ENCODE measurements around the gene RNASE1.
"Not testable (repeated sequence)": the region's sequence is repeated elsewhere in the genome, so short reads cannot be mapped to it uniquely, and the experiment has no call there.

RNASE1 gene

DNA sequence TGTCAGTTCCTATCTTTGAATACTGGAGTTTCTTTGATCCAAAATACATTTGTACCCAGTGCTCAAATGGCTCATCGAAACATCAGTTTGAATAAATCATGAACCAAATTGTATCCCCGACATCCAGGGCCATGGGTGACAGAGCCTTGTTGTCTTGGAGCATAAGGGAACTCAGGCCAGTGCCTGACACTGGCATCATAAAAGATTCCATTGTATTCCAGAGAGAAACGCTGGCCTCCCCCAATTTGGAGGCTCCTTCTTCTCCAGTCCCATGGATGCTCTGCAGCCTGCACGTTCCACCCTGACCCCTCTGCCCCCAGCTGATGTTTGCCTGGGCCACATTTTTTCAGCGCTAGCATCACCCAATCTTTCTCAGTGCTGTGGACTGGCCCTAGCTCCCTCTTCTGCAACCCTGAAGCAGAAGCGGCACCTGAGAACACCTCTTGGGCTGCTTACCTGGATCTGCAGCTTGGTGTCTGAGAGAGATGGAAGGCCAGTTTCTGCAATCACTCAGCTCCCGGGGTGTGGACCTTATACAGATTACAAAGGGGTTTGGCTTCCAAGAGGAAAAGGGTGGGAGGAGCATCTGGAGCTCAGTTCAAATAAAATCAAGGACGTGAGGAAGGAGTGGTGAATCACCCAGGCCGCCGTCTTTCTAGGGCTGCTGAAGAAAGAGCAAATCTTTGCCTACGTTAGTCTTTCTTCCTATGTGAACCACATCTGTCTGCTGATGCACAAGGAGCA lies at the start of gene RNASE1:
Gene RNASE1, minus strand, starts transcription at position 504 of the 744 bp plus-strand sequence. CDS start 776 bp downstream, outside the sequence.
- no peak for DNase-seq

DNA sequence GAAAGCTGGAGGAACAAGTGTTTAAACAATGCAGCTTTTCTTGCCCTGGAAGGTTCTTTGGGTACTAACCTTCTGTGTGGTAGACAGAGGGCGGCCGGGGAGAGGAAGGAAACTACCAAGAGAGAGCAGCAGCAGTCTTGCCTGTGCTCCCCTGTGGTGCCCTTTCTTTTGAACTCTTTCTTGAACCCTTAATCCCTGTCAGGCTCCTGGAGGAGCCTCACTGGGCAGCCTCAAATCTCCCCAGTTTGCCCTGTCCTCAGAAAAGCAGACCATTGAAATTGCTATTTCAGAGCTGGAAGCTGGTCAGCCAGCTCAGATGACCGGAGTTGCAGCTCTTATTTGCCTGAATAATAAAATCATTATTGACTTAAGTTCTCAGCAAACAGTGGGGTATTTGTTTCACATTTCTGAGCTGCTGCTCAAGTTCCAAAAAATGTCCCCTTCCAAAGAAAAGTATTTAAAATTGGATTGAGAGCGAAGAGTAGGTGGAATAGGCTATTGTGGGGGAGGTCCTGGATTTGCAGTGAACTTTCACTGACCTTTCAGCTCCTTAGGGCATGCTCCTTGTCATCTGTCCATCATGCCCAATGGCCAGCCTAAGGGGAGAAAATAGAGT lies 46.4 kb upstream of the RNASE1 start:
- DNase-seq = no peak

DNA sequence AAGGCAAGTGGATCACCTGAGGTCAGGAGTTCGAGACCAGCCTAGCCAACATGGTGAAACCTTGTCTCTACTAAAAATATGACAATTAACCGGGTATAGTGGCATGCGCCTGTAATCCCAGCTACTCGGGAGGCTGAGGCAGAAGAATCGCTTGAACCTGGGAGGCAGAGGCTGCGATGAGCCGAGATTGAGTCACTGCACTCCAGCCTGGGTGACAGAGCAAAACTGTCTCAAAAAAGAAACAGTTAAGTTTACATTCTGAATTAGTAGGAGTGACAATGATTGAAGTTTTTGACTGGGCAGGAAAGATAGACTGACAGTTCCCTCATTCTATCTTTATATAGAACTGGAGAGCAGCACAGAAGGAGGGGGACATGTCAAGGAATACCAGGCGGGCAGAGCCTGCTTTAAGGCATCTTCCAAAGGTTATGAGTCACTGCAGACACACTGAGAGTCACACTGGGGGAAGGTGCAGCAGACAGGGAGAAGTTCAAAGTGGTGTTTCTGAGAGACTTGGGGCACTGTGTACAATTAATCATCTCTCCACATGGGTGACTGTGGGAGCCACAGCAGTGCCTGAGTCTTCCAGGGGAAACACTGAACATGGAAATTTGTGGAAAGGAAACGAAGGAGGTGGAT lies 45.8 kb upstream of the RNASE1 start:
- no peak for DNase-seq

DNA sequence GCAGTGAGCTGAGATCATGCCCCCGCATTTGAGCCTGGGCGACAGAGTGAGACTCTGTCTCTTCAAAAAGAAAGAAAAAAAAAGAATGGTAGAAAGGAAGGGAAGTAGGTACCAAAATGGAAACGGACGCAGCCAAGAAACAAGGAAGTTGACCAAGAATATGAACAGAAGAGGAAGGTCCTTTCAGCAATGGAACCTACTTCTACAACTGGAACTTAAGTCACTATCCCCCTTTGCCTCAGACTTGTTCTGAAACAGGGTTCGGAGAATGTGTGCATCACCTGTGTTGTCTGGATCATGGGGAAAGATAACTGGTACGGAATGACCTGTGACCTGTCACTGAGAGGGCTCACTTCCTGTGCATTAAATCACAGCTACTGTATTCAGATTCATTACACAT lies 43.9 kb upstream of the RNASE1 start:
- no peak for DNase-seq

DNA sequence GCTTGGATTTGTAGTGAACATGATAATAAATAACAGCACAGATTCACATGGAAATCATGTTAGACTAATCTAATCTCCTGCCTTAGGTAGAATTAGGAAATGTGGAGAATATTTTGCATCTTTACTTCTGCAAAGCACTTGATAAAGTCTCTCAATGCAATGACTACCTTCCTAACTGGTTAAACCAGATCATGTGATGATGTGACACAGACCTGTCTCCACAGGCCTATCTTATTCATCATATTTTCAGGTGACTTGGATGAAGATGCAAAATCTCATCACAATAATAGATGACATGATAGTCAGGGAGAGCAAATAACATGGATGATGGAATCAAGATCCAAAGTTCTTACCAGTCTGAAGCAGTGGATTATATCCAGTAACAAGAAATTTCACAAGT lies 38.5 kb upstream of the RNASE1 start:
- no peak for DNase-seq

DNA sequence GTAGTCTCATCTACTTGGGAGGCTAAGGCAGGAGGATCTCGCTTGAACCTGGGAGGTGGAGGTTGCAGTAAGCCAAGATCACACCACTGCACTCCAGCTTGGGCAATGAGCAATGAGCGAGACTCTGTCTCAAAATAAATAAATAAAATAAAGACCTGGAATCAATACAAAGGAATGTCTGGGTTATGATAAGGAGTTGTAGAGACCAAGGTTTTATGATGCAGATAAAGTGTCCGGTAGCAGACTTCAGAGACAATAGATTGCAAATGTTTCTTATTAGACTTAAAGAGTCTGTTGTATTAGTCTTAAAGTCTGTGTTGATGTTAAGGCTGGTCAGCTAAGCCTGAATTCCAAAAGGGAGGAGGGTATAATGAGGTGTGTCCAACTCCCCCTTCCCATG lies 35.2 kb upstream of the RNASE1 start:
- no peak for DNase-seq

DNA sequence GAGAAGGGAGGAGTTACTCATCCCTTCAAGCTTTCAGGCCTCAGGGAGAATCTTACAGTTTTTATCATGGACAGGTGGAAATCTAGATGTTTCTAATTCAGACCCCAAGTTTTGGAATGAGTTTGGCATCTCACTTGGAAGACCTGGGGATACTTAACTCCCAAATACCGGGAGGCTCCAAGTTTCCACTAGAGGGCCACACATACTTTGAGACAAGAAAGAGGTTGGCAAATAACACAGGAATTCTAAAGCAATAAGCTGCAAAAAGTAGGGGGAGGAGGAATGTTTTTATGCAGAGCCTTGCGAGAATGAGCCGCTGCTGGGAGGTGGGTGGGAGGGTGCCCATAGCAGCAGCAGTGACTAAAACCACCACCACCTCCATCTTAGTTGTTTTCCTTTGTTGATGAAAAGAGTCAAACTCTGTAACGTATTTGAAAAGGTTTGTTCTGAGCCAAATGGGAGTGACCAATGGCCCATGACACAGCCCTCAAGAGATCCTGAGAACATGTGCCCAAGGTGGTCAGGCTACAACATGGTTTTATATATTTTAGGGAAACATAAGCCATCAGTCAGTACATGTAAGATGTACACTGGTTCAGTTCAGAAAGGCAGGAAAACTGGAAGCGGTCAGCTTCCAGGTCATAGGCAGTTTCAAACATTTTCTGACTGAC lies 34.2 kb upstream of the RNASE1 start:
- DNase-seq = no peak

DNA sequence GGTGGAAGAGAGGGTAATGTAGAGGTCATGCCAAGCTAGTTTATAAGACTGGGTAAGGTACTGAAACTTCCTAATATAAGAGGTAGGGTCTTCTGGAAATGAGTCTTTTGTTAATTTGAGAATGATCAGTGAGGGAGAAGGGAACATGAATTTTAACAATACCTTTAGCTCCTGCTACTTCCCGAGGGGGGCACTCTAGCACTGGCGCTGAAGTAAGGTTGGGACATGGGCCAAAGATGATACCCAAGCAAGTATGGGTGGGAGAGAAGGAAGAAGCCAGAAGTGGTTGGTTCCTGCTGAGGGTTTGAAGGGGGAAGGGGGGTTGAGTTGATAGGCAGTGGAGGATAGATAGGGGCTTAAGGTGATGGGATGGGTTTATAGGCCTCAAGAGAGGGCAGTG lies 32.3 kb upstream of the RNASE1 start:
- no peak for DNase-seq

DNA sequence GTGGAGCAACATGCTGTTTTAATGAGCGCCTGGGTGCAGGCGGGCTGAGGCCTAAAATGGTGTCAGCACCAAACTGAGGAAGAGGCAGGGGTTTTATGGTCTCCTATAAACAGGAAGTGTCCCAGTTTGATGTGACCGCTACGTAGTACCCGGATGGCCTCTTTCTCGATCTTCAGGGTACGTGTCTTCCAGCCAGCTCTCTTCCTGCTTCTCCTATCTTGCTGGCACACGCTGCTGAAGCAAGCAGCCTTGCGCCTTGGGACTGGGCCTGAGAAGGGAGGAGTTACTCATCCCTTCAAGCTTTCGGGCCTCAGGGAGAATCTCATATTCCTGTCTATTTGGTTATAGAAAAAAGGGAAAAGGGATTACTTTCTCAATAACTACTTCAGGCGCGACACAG lies 28.2 kb upstream of the RNASE1 start:
- no peak for DNase-seq

DNA sequence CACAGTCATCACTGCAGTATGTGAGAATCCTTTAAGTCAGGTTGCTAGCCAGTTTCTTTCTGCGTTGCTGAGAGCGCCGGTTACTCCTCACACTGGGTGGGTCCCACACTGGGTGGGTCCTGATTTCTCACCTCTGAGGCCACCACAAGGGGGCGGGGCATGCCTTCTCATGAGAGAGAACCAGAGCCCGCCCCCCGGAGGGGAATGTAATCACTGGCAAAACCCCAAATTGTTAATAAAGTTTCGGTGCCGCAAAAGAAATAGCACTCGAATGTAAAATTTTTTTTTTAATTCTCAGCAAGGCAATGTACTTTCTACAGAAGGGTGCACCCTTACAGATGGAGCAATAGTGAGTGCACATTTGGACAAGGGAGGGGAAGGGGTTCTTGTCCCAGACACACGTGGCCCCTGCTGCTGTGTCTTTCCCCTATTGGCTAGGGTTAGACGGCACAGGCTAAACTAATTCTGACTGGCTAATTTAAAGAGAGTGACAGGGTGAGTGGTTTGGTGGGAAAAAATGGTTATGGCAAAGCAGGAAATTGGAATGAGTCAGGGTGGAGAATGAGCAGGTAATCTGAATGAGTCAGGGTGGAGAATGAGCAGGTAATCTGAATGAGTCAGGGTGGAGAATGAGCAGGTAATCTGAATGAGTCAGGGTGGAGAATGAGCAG lies 25.5 kb upstream of the RNASE1 start:
- not testable (repeated sequence) for DNase-seq

DNA sequence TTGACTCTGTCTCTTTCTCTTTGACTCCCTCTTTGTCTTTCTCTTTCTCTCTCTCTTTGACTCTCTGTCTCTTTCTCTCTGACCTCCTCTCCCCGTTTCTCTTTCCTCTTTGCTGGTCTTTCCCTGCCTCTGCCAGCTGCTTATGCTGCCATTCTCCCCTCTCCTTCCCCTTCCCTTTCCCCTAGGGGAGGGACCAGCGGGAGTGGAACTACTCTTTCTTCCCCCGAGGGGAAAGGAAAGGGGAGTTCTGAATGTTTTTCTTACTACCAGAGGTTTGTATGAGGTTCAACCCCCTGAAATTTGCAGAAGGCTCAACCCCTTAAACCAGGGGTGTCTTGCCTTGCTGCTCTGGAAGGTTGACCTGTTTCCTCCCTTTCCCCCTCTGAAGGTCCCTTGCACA lies 24.7 kb upstream of the RNASE1 start:
- DNase-seq = no peak

DNA sequence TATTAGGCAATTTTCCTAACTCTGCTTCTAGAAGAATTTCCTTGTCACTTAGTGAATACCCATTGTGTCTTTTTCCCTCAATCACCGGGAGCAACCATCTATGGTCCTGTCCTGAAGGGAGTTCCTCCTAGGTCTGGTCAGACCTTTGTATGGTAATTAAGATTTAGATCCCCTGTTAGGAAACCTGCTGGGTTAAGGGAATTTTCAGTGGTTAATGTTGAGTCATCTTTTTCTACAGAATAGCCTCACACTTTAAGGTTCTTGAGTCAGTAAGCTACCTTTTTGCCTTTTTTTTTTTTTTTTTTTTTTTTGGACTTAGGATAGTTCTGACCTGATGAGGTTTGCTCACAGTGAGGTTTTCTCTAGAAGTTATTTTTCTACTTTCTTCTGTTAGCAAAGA lies 24.0 kb upstream of the RNASE1 start:
- DNase-seq = not testable (repeated sequence)

DNA sequence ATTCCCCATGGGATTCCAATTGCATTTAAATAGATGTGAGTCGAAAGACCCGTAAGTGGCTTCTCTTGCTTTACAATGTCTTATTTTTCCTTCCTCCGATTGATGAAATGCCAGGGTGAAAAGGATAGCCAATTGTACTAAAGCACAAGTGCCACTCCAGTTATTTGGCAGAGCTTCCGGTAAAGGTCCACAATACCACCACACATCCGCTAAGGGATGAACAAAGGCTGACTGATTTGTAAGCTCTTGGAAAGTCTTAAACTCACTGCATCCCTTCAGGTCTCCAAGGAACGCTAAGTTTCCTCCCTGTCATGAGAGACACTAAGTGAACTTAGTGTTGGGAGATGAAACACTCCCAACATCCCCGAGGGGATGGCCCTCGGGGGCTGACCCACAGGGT lies 21.2 kb upstream of the RNASE1 start:
- DNase-seq = no peak

DNA sequence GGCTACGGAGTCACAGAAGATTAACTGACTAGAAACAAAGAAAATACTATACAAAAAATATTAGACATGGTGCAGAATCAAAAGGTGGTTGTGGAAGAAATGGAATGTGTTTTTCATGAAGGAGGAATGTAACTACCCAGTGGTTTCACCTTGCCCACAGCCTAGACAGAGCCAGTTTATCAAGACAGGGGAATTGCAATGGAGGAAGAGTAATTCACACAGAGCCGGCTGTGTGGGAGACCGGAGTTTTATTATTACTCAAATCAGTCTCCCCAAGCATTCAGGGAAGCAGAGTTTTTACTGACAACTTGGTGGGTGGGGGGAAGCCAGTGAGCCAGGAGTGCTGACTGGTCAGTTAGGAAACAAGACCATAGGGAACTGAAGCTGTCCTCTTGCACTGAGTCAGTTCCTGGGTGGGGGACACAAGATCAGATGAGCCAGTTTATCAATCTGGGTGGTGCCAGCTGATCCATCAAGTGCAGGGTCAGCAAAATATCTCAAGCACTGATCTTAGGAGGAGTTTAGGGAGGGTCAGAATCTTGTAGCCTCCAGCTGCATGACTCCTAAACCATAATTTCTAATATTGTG lies 19.0 kb upstream of the RNASE1 start:
- DNase-seq = not testable (repeated sequence)

DNA sequence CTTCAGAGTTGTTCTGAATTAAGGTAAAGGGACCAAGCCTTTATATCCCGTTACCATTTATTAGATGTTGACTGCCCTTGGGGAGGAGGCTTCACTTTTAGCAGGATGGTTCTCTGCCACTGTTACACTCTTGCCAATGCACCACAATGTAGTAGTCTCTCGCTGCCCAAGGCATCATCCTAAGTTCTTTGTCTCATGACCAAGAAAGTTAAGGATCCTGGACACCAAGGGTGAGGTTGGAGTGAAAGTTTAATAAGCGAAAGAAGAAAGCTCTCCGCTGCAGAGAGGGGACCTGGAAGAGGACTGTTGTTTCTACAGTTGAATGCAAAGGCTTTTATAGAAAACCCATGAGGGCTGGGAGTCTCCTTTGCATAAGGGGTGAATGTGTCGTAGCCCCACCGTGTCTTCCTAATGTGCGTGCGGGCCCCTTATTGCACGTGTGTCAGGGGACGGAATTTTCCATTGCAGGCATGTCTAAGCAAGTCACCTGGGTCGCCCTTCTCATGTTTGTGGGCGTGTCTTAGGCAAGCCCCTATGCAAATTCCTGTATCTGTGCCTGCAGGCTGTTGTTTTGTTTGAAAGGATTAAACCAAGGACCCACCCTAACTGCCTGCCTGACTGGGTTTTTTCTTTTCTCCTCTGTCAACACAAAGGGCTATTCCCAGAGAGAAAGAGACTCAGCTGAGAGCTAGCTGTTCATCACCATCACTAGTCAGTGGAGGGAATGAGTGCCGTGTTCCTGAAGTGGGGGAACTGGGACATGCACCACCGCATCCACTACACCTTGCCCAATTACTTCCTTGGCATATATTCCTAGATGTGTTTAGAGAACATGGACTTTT lies 17.6 kb upstream of the RNASE1 start:
- no peak for DNase-seq

DNA sequence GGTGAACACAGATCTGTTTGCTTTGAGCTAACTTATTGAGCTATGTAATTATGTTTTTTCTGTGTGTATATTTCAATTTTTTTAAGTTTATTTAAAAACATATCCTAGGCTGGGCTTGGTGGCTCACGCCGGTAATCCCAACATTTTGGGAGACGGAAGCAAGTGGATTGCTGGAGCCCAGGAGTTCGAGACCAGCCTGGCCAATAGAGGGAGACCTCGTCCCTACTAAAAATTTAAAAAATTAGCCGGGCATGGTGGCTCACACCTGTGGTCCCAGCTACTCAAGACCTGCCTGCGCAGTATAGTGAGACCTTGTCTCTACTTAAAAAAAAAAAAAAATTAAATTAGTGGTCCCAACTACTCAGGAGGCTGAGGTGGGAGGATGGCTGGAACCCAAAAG lies 16.2 kb upstream of the RNASE1 start:
- no peak for DNase-seq

DNA sequence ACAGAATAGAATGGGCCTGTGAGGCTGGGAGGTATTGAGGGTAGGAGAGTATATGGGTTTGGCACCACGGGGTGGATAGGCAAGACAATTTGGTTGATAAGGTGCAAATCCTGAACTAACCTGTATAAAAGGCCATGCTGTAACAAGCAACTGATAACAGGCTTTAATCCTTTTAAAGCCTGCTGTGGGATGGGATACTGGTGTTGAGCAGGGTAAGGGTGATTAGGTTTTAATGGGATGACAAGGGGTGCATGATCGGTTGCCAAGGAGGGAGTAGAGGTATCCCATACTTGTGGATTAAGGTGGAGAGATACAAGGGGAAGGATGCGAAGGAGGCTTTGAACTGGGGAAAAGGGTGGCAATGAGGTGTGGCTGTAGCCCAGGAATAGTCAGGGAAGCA lies 13.3 kb upstream of the RNASE1 start:
- not testable (repeated sequence) for DNase-seq

DNA sequence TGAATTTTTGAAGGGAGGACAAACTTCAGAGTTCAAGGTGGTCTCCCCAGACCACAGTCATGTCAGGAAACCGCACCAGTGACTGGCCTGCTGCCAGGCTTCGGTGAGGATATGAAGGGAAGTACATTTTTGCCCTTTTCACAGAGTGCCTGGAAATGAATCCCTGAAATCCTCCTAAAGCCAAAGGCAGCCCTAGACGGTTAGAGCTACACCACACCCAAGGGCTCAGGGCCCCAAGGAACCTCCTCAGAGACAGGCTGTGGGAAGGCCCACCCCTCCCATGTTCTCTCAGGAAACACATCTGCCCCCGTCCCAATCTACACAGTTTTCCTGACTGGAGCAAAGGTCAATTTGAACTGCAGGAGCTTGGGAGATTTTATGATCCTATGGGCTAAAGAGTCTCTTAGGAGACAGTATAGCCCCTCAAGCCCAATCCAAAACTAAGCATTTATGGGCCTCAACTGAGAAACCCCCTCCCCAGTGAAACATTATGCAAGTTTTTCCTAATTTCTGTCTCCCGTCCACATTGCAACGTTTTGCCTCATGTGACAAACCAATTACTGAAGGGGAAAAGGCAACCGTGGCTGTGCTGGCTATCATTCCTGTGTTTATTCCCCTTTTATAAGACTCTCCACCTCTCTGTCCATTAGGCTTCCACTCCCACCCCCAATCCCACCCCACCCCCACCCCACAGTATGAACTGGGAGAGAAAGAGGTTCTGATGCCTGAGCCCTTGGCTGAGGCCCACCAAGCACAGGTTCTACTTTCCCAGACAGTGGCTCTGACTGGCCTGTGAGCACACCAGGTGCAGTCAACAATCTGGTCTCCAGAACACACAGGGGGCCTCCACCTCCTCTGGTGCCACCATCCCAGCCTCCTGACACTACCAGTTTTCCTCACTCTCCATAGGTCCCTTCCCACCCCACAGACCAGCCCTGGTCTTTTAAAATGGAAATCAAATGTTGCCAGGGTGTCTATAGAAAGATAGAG lies 9.6 kb upstream of the RNASE1 start:
- no peak for DNase-seq

DNA sequence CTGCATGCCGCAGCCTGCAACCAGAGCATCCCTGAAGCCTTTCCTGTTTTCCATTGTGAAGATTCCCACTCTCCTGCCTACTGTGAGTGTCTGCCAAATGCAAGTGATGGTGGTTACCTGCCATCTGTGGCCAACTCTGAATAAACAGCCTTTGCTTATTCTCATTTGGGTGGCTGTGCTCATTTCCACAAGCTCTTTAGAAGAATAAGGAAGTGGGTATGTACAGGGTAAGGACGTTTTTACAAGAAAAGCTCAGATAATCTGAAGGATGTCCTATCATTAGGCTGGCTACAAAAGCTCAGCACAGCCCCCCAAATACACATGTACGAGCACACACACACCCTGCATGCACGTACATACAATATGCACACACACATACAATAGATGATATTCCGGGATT lies 7.3 kb upstream of the RNASE1 start:
- no peak for DNase-seq

DNA sequence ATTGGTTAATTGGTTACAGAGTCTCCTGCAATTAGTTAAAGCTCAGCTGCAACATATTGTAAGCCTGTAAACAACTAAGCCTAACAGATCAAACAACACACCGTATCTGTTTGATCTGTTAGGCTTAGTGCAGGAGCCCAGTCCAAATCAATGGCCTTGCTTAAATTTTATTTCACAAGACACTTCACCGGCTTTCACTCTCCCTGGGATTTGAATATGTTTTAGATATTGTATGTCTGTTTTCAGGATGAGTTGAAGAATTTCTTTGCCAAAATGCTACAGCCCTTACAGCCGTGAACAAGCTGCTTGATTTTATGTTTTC lies 5.5 kb upstream of the RNASE1 start:
- no peak for DNase-seq

All from activated CD4-positive, CD25-positive, alpha-beta regulatory T cell (primary cell).